ENCODE data around the gene MLH3.
"Not testable (repeated sequence)": the region's sequence is repeated elsewhere in the genome, so short reads cannot be mapped to it uniquely, and the experiment has no call there.

MLH3 gene

GRCh38 chr14:75032939-75033338 is 18.3 kb downstream of the MLH3 start:
- DNase-seq (ENCODE audit: low read depth in 3 of 3, low spot score in 1 of 3), result no peak

- no peak for DNase-seq (ENCODE audit: low read depth in 3 of 3, low spot score in 1 of 3)
Observed at GRCh38 chr14:75030147-75030546, 21.1 kb downstream of the MLH3 start.

- DNase-seq (ENCODE audit: low read depth in 3 of 3, low spot score in 1 of 3), result no peak
Observed at GRCh38 chr14:75025876-75026275, 25.4 kb downstream of the MLH3 start.

- no peak for DNase-seq (ENCODE audit: low read depth in 3 of 3, low spot score in 1 of 3)
Observed at GRCh38 chr14:75025082-75025481, 26.2 kb downstream of the MLH3 start.

- no peak for DNase-seq (ENCODE audit: low read depth in 3 of 3, low spot score in 1 of 3)
Observed at GRCh38 chr14:75023108-75023507, 28.2 kb downstream of the MLH3 start.

- DNase-seq (ENCODE audit: low read depth in 3 of 3, low spot score in 1 of 3), result no peak
Observed at GRCh38 chr14:75022655-75023054, 28.6 kb downstream of the MLH3 start.

GRCh38 chr14:75018694-75019093 is 32.6 kb downstream of the MLH3 start:
- DNase-seq (ENCODE audit: low read depth in 3 of 3, low spot score in 1 of 3), result no peak

GRCh38 chr14:75016815-75017214 is 34.5 kb downstream of the MLH3 start:
- DNase-seq (ENCODE audit: low read depth in 3 of 3, low spot score in 1 of 3), result no peak

GRCh38 chr14:75015496-75015895 is 35.8 kb downstream of the MLH3 start:
- no peak for DNase-seq (ENCODE audit: low read depth in 3 of 3, low spot score in 1 of 3)

- DNase-seq (ENCODE audit: low read depth in 3 of 3, low spot score in 1 of 3), result no peak
Observed at GRCh38 chr14:75013290-75013689, 38.0 kb downstream of the MLH3 start.

- DNase-seq (ENCODE audit: low read depth in 3 of 3, low spot score in 1 of 3), result no peak
Observed at GRCh38 chr14:75011356-75011994, 39.8 kb downstream of the MLH3 start.

GRCh38 chr14:75010472-75011093 is 40.7 kb downstream of the MLH3 start:
- no peak for DNase-seq (ENCODE audit: low read depth in 3 of 3, low spot score in 1 of 3)

- DNase-seq (ENCODE audit: low read depth in 3 of 3, low spot score in 1 of 3), result no peak
Observed at GRCh38 chr14:75009176-75009575, 42.1 kb downstream of the MLH3 start.

GRCh38 chr14:75005357-75005756 is 45.9 kb downstream of the MLH3 start:
- no peak for DNase-seq (ENCODE audit: low read depth in 3 of 3, low spot score in 1 of 3)

- no peak for DNase-seq (ENCODE audit: low read depth in 3 of 3, low spot score in 1 of 3)
Observed at GRCh38 chr14:75003250-75004027, 47.8 kb downstream of the MLH3 start.

GRCh38 chr14:75002392-75003249 is 48.6 kb downstream of the MLH3 start, which contains the start of gene EIF2B2:
Gene EIF2B2 (plus strand): TSS chr14:75002921. CDS start chr14:75002991, 70 bp downstream.
- peak; percentile 96 to 97 (median 96) for DNase-seq (ENCODE audit: low read depth in 3 of 3, low spot score in 1 of 3)

- DNase-seq (ENCODE audit: low read depth in 3 of 3, low spot score in 1 of 3), result no peak
Observed at GRCh38 chr14:75001899-75002298, 49.4 kb downstream of the MLH3 start.

GRCh38 chr14:75001261-75001660 is 50.0 kb downstream of the MLH3 start:
- no peak for DNase-seq (ENCODE audit: low read depth in 3 of 3, low spot score in 1 of 3)

- not testable (repeated sequence) for DNase-seq (ENCODE audit: low read depth in 3 of 3, low spot score in 1 of 3)
Observed at GRCh38 chr14:74995781-74996180, 55.5 kb downstream of the MLH3 start.

- DNase-seq (ENCODE audit: low read depth in 3 of 3, low spot score in 1 of 3), result not testable (repeated sequence)
Observed at GRCh38 chr14:74994182-74994581, 57.1 kb downstream of the MLH3 start.

- no peak for DNase-seq (ENCODE audit: low read depth in 3 of 3, low spot score in 1 of 3)
Observed at GRCh38 chr14:74988993-74989392, 62.3 kb downstream of the MLH3 start.
